GM19043 (cell line): ENCODE measurements around the gene CSNK1G1.
"Not testable (repeated sequence)": the region's sequence is repeated elsewhere in the genome, so short reads cannot be mapped to it uniquely, and the experiment has no call there.

Experiments used
- ATAC-seq: cut with Tn5 transposase; IDR thresholded peaks from one replicate; pipeline ENCODE4 v1.9.1; 2021; ENCODE audit warnings: low read depth; ENCODE audit not compliant: unreplicated experiment

CSNK1G1 gene

DNA sequence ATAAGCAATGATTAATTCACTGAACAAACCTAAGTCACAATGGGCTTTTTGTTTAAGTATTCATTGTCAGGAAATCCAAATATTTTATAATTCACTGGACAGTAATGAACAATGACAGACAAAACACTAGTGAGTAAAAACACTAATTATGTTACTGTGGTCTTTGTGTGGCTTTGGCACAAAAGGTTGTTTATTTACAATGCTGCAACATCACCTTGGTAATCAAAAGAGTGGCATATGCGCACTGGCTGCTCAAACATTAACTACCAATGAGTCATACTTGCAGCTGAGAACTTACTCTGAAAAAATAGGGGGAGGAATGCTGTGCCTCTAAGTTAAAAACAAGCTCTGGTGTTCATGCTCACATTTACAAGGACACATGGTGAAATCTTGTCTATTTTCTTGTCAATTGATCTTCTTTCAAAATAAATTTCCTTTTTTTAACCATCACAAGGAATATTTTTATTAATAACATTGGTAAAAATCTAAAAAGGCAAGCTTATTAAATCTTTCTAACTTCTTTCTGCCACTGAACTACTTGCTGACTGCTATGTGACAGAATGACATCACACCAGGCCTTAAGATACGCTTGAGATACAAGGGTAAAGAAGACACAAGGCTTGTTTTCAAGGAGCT lies 107.9 kb downstream of the CSNK1G1 start:
- peak; percentile 59 for ATAC-seq

- ATAC-seq = no peak
Observed at GRCh38 chr15:64247535-64247905, 108.5 kb downstream of the CSNK1G1 start.

GRCh38 chr15:64246364-64247189 lies 109.4 kb downstream of the CSNK1G1 start:
- ATAC-seq = peak; percentile 84

GRCh38 chr15:64245405-64245804 lies 110.6 kb downstream of the CSNK1G1 start:
- ATAC-seq = no peak

- no peak for ATAC-seq
Observed at GRCh38 chr15:64237677-64238076, 118.3 kb downstream of the CSNK1G1 start.

DNA sequence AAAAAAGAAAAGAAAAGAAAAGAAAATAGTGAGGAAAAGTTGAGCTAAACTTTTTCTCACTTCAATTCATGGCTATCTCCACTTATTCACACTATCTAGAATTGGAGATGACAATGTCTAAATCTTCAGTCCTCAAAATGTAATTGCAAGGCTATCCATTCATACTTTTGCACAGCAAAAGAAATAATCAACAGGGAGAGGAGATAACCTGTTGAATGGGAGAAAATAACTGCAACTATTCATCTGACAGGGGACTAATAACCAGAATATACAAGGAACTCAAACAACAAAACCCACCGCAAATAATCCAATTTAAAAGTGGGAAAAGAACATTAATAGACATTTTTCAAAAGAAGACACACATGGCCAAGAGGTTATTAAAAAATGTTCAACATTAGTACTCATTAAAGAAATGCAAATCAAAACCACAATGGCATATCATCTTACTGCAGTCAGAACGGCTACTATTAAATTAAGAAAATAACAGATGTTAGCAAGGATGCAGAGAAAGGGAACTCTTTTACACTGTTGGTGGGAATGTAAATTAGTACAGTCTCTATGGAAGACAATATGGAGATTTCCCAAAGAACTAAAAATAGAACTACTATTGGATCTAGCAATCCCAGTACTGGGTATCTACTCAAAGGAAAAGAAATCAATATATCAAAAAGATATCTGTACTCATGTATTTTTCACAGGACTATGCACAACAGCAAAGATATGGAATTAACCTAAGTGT lies 119.6 kb downstream of the CSNK1G1 start:
- no peak for ATAC-seq

DNA sequence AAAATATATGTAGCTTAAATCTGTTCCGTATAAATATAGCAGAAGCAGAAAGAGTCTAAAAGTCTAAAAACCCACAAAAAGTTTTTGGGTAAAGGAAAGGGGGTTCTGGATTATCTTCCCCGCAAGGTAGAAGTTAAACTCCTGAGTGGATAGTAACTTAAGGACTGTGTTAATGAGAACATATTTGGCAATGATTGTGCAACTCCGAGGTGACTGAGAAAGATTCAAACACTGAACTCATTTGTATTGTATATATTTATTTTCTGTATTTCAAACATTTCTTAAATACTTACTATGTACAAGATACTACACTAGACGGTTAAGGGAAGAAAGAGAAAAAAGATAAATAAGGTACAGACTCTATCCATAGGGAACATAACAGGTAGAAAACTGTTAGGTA lies 120.4 kb downstream of the CSNK1G1 start:
- ATAC-seq = no peak

DNA sequence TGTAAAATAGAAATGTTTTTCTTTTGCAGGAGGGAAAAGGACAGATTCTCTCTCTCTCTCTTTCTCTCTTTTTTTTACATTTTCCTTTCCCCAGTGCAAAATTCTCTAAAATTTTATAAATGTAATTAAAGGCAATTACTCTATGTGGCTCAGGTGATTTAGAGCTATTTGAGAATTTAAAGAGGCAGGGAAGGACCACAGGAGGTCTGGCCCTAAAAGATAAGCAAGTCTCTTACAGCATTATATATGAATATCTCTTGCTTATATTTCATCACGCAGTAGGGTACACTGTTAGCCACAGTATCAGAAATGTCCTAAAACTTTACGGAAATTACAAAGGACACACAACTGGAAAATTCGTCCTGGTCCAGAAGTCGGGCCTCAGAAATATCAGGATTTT lies 122.7 kb downstream of the CSNK1G1 start:
- ATAC-seq = no peak

DNA sequence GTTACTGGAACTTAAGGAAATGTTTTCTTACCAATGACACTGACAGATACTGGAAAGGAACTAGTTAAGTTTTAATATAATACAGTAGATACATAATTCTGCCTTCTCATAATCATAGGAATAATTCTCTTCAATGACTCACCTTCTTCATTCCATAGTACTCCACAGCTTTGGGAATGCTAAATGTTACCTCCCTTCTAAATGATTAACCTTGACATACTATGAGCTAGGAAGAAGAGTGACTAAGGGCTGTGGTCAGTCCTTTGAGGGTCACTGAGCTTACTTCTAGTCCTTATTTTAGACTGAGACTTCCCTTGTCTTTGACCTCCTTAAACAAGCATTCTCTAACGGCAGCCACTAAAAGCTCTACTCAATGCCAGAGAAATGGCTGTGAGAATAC lies 123.6 kb downstream of the CSNK1G1 start:
- no peak for ATAC-seq

DNA sequence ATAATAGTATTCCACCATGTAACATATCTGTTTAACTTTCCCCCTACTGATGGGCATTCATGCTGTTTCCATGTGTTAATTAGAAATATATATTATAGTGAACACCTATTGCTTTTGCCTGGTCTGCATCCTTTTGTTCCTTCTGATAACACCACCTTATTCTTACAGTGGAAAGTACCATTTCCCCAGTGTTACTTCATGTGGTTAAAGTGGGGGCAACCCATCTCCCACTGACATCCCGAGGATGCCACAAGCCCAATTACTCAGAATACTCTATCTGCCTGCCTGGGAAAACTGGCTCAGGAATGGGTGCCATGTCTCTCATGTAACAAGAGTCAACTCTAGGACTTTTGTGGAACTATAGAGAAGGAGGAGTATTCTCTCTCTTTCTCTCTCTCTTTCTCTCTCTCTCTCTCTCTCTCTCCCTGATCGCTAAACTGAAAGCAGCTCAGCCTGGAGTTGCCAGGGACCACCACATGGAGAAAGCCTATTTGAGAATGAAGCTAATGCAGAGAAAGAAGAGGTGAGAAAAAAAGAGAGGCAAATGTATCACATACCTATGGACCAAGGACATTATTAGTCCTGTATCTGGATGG lies 126.7 kb downstream of the CSNK1G1 start:
- ATAC-seq = no peak

DNA sequence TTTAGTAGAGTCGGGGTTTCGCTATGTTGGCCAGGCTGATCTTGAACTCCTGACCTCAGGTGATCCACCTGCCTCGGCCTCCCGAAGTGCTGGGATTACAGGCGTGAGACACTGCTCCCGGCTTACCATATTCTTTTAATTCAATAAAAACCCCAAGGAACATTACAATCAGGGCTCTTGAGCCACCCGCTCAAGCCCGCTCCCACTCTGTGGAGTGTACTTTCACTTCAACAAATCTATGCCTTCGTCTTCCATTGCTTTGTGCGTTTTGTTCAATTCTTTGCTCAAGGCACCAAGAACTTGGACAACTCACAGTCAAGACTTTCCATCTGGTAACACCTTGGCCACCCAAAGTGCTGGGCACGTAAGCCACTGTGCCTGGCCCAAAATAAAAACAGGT lies 130.2 kb downstream of the CSNK1G1 start:
- ATAC-seq = no peak

- ATAC-seq = no peak
Observed at GRCh38 chr15:64224511-64224910, 131.5 kb downstream of the CSNK1G1 start.

DNA sequence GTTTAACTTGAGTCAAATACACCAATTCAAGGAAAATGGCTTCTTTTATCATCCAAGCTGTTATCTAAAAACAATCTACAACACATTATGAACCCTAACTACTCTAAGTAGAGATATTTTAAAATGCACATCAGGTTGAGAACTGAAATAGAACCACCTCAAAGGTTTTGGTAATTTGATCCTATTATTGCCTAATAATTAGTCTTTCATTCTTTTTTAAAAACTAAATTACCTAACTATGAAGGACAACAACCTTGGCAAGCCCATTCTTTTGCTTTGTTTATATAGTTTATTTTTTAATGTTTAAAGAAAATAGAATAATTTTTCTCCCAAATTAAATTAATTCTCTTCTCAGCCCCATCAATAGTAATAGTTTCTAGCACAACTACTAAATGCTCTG lies 132.1 kb downstream of the CSNK1G1 start:
- no peak for ATAC-seq

- no peak for ATAC-seq
Observed at GRCh38 chr15:64222573-64223366, 133.2 kb downstream of the CSNK1G1 start.

DNA sequence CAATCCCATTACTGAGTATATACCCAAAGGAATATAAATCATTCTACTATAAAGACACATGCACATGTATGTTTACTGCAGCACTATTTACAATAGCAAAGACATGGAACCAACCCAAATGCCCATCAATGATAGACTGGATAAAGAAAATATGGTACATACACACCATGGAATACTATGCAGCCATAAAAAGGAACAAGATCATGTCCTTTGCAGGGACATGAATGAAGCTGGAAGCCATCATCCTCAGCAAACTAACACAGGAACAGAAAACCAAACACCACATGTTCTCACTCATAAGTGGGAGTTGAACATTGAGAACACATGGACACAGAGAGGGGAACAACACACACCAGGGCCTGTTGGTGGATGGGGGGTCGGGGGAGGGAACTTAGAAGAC lies 134.1 kb downstream of the CSNK1G1 start:
- not testable (repeated sequence) for ATAC-seq

GRCh38 chr15:64217429-64217750 lies 138.6 kb downstream of the CSNK1G1 start:
- ATAC-seq = not testable (repeated sequence)

GRCh38 chr15:64216730-64217428 lies 139.1 kb downstream of the CSNK1G1 start:
- no peak for ATAC-seq

GRCh38 chr15:64216196-64216595 lies 139.8 kb downstream of the CSNK1G1 start:
- ATAC-seq = no peak

DNA sequence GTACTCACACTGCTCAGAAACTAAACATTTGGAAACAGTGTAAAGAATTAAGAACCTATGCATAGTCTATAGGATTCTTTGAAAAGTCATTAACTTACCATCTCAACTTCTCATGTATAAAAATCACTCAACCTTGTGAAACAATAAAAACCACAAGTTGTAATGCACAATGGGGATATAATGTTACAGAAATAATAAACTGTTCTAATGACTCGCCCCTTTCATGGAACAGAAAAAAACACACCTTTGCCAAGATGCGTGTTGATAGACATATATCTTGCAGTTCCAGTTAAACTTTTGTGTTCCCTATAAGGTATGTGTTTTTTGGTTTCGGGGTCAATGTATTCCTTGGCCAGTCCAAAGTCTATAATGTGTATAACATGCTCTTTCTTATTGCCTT lies 142.3 kb downstream of the CSNK1G1 start:
- ATAC-seq = no peak

DNA sequence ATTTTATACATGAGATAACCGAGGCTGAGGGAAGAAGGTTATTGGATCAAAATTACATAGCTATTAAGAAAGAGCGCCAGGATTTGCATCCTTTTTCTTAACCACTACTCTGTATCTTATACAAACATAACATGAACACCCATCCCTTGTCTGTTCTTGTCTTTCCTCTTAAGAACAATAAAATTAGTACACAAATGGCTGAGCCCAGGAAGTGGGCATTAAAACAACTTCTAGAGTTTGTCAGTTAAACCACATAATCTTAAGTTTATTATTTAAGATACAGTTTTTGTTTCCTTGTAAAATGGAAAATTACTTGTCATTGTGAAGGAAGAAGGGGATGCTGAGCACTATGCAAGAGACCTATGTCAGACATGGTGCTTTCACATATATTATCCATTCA lies 144.3 kb downstream of the CSNK1G1 start:
- no peak for ATAC-seq
